ENCODE measurements around the gene PLCB1. TPM values are rescaled to one million over a fixed set of nuclear protein-coding genes. Genes with fewer than 3 reads are reported as not detected.

PLCB1 gene
- total RNA-seq, 1 donor from 2014 or later, result 6.3 TPM

DNA sequence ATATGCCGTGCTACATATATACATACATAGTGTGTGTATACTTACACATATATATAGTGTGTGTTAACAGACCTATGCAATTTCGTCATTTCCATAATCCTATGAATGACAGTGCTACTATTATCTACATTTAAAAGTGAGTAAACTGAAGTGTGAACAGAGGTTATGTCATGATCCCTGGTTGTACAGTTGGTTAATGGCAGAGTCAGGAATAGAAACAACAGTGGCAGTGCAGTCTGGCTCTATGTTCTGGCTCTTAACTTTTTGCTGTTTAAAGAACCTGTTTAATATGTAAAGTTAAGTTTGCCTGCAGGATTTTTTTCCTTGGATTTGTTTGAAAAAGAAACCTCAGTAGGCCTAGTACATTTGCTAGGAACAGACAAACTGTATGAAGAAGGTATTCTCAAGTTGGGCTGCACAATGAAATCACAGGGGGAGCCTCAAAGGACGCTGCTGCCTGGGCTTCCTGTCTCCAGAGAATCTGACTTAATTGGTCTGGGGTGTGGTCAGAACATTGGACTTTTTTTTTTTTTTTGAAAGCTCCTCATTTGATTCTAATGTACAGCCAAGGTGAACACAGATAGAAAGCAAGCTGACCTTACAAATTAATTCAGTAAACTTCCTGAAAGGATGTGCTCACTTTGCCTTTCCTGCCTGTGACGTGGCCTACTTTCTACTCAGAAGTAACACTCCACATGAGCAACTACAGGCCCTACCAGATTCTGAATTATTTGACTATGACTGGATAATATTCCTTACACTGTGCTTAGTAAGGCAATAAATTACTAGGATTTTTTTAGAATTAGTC lies 29.4 kb downstream of the PLCB1 start:
- Histone ChIP-seq H3K27ac (no peak overlapping the region), H3K4me1 (peaks cover 9% of the 10 kb centered on the region), H3K4me3 (no peak overlapping the region), H3K9me3 (no peaks in the 10 kb centered on the region), H3K36me3 (no peaks in the 10 kb centered on the region), H3K27me3 (ENCODE audit: low read depth) (no peaks in the 10 kb centered on the region)
- TF ChIP-seq, protein P1, sequence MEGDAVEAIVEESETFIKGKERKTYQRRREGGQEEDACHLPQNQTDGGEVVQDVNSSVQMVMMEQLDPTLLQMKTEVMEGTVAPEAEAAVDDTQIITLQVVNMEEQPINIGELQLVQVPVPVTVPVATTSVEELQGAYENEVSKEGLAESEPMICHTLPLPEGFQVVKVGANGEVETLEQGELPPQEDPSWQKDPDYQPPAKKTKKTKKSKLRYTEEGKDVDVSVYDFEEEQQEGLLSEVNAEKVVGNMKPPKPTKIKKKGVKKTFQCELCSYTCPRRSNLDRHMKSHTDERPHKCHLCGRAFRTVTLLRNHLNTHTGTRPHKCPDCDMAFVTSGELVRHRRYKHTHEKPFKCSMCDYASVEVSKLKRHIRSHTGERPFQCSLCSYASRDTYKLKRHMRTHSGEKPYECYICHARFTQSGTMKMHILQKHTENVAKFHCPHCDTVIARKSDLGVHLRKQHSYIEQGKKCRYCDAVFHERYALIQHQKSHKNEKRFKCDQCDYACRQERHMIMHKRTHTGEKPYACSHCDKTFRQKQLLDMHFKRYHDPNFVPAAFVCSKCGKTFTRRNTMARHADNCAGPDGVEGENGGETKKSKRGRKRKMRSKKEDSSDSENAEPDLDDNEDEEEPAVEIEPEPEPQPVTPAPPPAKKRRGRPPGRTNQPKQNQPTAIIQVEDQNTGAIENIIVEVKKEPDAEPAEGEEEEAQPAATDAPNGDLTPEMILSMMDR (IDR thresholded peaks at IDR 0.05), result no peak
- ATAC-seq, result no peak
- intact Hi-C loops (cut with DNase I), result no loop called here
- DNase-seq, result no peak

DNA sequence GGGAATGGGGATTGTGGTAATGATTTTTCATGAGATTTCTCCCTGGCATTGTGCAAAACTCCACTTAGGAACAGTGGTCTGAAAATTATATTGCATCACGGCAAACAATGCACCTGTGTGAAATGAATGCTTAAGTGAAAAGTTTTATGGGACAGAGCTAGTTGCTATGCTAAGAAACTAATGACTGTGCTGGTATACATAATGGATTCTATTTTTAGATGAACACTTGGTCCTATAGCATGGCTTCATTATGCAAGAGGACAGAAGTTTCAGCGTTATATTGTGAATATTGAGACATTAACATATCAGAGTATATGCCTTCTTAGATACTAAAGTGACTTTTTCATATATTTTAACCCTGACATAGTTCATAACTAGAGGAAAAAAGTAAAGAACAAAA lies 30.5 kb downstream of the PLCB1 start:
- TF ChIP-seq, protein P1 (IDR thresholded peaks at IDR 0.05), result no peak
- no peak overlapping the region for H3K27ac ChIP-seq
- intact Hi-C loops (cut with DNase I), result no loop called here
- no peaks in the 10 kb centered on the region for H3K9me3 ChIP-seq
- DNase-seq, result no peak
- peaks cover 4% of the 10 kb centered on the region for H3K4me1 ChIP-seq
- no peaks in the 10 kb centered on the region for H3K36me3 ChIP-seq
- H3K27me3 ChIP-seq (ENCODE audit: low read depth), result no peaks in the 10 kb centered on the region
- ATAC-seq, result no peak
- no peak overlapping the region for H3K4me3 ChIP-seq

DNA sequence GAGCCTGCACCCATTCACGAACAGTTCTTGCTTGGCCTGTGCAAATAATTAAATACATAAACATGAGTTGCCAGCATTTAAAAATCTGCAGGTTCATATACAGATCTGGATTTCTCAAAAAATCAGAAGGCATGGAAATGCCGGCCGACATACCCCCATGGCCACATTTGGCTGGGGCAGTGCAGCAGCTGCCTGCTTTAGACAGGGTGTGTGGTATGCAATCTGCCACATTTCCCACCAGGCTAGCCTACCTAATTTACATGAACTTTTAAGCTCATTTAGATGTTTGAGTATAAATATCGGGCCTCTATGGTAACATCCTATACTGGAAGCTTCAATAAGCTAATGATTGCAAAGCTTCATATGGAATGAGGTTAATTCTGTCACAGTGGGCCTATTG lies 31.5 kb downstream of the PLCB1 start:
- ATAC-seq, result no peak
- no peaks in the 10 kb centered on the region for H3K9me3 ChIP-seq
- no peak for DNase-seq
- no peak overlapping the region for H3K27ac ChIP-seq
- peaks cover 4% of the 10 kb centered on the region for H3K4me1 ChIP-seq
- intact Hi-C loops (cut with DNase I), result no loop called here
- no peaks in the 10 kb centered on the region for H3K36me3 ChIP-seq
- H3K27me3 ChIP-seq (ENCODE audit: low read depth), result no peaks in the 10 kb centered on the region
- TF ChIP-seq, protein P1 (IDR thresholded peaks at IDR 0.05), result no peak
- H3K4me3 ChIP-seq, result no peak overlapping the region

DNA sequence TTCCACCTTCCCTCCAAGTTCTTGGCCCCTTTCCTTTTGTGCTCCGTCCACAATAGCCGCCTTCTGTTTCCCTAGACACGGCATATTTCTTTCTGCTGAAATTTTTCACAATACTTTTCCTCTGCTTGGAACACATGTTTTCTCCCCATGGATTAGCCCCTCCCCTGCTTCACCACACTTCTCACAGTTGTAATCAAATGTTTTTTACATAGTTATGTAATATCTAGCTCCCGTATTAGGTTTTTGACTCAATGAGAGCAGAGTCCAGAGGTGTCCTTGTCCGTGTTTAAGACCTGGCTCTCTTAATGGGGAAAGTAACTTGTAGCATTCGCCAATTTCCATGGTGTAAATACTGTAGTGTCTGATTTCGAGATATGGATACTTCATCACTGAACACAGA lies 34.7 kb downstream of the PLCB1 start:
- H3K27ac ChIP-seq, result no peak overlapping the region
- no peaks in the 10 kb centered on the region for H3K4me1 ChIP-seq
- H3K27me3 ChIP-seq (ENCODE audit: low read depth), result no peaks in the 10 kb centered on the region
- TF ChIP-seq, protein P1 (IDR thresholded peaks at IDR 0.05), result no peak
- H3K9me3 ChIP-seq, result no peaks in the 10 kb centered on the region
- intact Hi-C loops (cut with DNase I), result no loop called here
- H3K36me3 ChIP-seq, result no peaks in the 10 kb centered on the region
- H3K4me3 ChIP-seq, result no peak overlapping the region
- ATAC-seq (no peak), DNase-seq (no peak)

DNA sequence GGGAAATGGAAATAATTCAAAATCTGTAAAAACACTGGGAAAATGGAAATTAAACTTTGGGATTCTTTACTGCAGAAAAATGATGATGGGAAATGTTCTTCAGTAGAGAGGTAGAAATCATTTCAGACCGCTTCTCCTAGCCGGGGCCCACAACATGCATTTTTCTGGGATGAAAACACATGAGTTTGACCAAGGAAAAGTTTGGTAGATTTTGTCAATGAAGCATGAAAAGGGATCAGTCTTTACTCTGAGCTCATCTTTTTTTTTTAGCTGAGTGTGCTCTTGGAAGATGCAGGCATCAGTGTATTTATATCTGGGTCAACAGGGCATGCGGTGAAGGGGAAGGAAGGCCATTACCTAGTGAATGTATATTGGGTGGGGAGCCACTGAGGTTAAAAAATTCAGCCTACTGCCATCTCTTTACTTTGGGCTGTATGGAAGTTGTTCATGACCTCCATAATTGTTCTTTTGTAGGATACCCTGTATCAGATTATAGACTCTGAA lies 36.8 kb downstream of the PLCB1 start:
- Histone ChIP-seq H3K36me3 (no peaks in the 10 kb centered on the region), H3K27me3 (ENCODE audit: low read depth) (no peaks in the 10 kb centered on the region), H3K4me1 (no peaks in the 10 kb centered on the region), H3K4me3 (no peak overlapping the region), H3K27ac (no peak overlapping the region), H3K9me3 (no peaks in the 10 kb centered on the region)
- TF ChIP-seq, protein P1 (IDR thresholded peaks at IDR 0.05), result no peak
- intact Hi-C loops (cut with DNase I), result no loop called here
- ATAC-seq (no peak), DNase-seq (no peak)
